Ishikawa (cell line): ENCODE results near the gene SARDH.

Experiments used
- CEBPB ChIP-seq: IDR thresholded peaks from 2 replicates; pipeline ENCODE4 v1.6.1; 2012
- CREB1 ChIP-seq: IDR thresholded peaks from 2 replicates; pipeline ENCODE4 v1.6.1; 2012; ENCODE audit warnings: low read depth
- EGR1 ChIP-seq: IDR thresholded peaks from 2 replicates; pipeline ENCODE4 v1.6.1; 2012
- EP300 ChIP-seq: IDR thresholded peaks from 2 replicates; pipeline ENCODE4 v1.6.1; 2012; ENCODE audit warnings: borderline replicate concordance
- FOXM1 ChIP-seq: IDR thresholded peaks from 2 replicates; pipeline ENCODE4 v1.6.1; 2012; ENCODE audit warnings: low read depth, borderline replicate concordance
- NFIC ChIP-seq: IDR thresholded peaks from 2 replicates; pipeline ENCODE4 v1.6.1; 2012
- RAD21 ChIP-seq: IDR thresholded peaks from 2 replicates; pipeline ENCODE4 v1.6.1; 2012; ENCODE audit warnings: low read depth
- TAF1 ChIP-seq: IDR thresholded peaks from 2 replicates; pipeline ENCODE4 v1.6.1; 2012; ENCODE audit warnings: low read depth, mild to moderate bottlenecking
- TCF12 ChIP-seq: IDR thresholded peaks from 2 replicates; pipeline ENCODE4 v1.6.1; 2012; ENCODE audit warnings: low read depth
- TEAD4 ChIP-seq: IDR thresholded peaks from 2 replicates; pipeline ENCODE4 v1.6.1; 2012
- YY1 ChIP-seq: IDR thresholded peaks from 2 replicates; pipeline ENCODE4 v1.6.1; 2012; ENCODE audit warnings: low read depth
- ZBTB7A ChIP-seq: IDR thresholded peaks from 2 replicates; pipeline ENCODE4 v1.6.1; 2012; ENCODE audit warnings: low read depth
- TF ChIP-seq, protein P1 (sequence below): IDR thresholded peaks from 2 replicates; pipeline ENCODE4 v1.6.1; 2012; ENCODE audit warnings: low read depth, mild to moderate bottlenecking
- TF ChIP-seq, protein P2 (sequence below): IDR thresholded peaks from 2 replicates; pipeline ENCODE4 v1.6.1; 2012
- TF ChIP-seq, protein P3 (sequence below): IDR thresholded peaks from 2 replicates; pipeline ENCODE4 v1.6.1; 2012

Gene SARDH

DNA sequence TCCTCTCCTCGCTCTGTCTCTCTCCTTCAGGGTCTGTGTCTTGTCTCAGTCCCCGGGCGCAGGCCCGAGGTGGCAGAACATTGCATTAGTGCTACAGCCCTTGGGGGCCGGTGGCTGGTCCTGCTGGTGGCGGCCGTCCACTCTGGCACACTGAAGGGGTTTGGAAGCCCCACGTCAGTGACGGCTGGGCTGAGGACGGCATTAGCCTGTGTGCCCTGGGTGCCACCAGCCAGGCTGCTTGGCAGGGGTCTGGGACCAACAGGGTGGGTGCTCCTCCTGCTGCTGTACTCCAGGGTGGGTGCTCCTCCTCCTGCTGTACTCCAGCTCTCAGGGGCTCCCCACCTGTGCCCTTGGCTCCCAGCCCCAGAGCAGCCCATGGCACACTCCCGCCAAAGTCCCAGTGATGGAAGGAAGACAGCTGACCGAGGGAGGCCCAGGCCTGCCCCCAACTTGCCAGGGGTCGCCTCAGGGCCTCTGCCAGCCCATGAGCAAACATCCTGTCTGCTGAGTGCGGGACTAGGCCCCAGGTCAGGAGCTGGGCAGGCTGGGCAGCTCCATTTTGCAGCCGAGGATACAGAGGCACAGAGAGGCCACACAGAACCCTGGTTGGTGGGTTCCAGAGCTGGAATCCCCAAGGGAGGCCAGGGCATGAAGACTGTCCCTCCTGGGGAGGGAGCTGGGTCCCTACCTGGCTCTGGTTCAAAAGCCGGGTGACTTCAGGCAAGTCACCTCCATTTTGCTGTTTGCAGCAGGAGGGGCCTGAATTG, 27.3 kb downstream of the SARDH start:
- TF ChIP-seq TCF12 (no peak), TEAD4 (no peak), RAD21 (no peak), FOXM1 (no peak), EP300 (no peak), CREB1 (no peak), EGR1 (no peak), NFIC (no peak), CEBPB (no peak), YY1 (no peak), ZBTB7A (no peak), TAF1 (no peak)
- TF ChIP-seq, protein P1, sequence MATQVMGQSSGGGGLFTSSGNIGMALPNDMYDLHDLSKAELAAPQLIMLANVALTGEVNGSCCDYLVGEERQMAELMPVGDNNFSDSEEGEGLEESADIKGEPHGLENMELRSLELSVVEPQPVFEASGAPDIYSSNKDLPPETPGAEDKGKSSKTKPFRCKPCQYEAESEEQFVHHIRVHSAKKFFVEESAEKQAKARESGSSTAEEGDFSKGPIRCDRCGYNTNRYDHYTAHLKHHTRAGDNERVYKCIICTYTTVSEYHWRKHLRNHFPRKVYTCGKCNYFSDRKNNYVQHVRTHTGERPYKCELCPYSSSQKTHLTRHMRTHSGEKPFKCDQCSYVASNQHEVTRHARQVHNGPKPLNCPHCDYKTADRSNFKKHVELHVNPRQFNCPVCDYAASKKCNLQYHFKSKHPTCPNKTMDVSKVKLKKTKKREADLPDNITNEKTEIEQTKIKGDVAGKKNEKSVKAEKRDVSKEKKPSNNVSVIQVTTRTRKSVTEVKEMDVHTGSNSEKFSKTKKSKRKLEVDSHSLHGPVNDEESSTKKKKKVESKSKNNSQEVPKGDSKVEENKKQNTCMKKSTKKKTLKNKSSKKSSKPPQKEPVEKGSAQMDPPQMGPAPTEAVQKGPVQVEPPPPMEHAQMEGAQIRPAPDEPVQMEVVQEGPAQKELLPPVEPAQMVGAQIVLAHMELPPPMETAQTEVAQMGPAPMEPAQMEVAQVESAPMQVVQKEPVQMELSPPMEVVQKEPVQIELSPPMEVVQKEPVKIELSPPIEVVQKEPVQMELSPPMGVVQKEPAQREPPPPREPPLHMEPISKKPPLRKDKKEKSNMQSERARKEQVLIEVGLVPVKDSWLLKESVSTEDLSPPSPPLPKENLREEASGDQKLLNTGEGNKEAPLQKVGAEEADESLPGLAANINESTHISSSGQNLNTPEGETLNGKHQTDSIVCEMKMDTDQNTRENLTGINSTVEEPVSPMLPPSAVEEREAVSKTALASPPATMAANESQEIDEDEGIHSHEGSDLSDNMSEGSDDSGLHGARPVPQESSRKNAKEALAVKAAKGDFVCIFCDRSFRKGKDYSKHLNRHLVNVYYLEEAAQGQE, result no peak
- TF ChIP-seq, protein P2, sequence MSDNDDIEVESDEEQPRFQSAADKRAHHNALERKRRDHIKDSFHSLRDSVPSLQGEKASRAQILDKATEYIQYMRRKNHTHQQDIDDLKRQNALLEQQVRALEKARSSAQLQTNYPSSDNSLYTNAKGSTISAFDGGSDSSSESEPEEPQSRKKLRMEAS, result no peak
- TF ChIP-seq, protein P3, sequence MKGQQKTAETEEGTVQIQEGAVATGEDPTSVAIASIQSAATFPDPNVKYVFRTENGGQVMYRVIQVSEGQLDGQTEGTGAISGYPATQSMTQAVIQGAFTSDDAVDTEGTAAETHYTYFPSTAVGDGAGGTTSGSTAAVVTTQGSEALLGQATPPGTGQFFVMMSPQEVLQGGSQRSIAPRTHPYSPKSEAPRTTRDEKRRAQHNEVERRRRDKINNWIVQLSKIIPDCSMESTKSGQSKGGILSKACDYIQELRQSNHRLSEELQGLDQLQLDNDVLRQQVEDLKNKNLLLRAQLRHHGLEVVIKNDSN, result no peak

DNA sequence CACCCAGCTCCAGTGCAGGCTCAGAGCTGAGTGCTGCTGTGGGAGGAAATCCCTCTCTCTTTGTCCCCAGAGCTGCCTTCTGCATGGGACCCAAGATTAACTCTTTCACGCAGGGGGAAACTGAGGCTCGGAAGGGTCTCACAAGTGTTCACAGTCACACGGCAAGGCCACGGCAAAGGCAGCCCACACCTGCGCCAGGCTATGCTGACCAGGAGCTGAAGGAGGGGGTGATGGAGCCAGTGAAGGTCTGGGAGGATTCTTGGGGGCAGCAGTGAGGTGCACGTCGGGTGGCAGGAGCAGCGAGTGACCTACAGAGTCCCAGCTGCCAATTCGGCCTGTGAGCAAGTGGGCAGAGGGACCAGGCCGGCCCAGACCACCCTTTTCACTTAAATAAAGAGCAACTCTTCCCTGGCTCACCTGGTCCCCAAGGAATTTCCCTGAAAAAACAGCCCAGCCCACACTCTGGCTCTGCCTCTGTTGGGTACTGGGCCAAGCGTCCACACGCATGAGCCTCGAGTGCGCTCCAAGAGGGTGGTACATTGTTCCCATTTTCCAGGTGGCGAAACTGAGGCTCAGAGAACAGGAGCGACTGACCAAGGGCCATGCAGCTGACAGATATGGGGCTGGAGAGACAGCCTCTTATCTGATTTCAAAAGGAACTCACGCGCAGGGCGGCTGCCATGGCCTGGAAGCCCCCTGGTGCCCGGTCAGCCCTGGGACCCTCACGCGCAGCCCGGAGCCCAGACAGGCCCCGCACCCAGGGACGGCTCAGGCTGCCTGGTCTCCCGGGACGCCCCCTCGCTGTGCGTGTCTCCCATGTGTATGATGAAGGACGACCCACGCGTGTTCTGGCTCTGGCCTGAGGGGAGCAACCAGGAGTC, 28.2 kb downstream of the SARDH start:
- TF ChIP-seq NFIC (no peak), TCF12 (no peak), TAF1 (no peak), FOXM1 (no peak), TEAD4 (no peak), YY1 (no peak), CEBPB (no peak), EP300 (no peak)
- TF ChIP-seq, protein P3, result no peak
- TF ChIP-seq, protein P1, result no peak
- TF ChIP-seq, protein P2, result no peak

DNA sequence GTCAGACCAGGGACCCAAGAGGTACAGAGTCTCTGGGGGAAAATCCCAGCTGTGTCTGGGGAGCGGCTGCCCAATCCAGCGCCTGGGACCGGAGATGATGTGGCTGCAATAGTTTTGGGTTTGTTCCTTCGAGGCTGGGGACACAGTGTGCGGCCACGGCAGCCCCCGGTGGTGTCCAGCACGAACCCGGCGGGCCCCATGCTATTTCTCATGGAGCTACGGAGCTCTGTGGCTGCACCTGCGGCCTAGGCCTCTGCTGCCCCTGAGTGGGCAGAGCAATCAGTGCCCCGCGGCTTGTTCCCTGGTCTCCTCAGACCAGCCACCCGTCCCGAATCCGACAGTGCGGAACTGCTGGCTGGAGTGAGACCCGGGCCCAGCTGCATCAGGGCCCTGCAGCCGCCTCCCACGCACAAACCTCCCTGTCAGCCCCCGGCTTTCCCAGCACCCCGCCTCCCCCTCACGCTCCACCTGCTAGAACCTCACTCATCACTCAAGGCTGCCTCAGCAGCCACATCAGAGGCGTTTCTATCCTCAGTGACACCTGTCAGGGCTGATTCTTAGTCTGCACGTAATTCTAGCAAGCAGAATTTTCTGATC, 29.0 kb downstream of the SARDH start:
- TF ChIP-seq EP300 (no peak), TCF12 (no peak), RAD21 (peak; percentile 32; the same call in 1 of the 2 replicates), EGR1 (peak; percentile 65), CEBPB (no peak), NFIC (no peak), TAF1 (no peak)
- TF ChIP-seq, protein P1, result no peak
